ENCODE data around the gene C4orf51. TPM values are rescaled to one million over a fixed set of nuclear protein-coding genes. Genes with fewer than 3 reads are reported as not detected.

Gene C4orf51
- total and polyA plus RNA-seq, 5 donors from 2014 or later = not detected

DNA sequence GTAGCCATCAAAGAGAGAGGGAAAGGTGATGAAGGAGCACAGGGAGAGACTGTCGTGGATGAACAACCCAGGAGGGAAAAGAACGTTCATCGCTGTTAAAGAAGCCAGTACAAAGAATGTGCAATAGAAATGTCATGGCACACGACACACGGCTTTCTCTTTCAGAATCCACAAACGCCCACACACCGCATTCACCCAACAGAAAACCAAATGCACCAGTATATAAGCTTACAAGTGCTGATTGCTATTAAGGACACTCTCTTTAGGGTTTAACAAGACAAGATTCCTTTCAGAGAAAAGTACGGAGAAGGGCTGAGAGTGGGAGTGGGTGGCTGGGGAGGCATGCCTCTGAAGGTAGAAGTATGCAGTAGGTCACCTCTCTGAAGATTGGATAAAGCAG lies 80.2 kb downstream of the C4orf51 start:
- H3K36me3 Mint-ChIP-seq = peaks cover 30% of the 10 kb centered on the region
- ATAC-seq (ENCODE audit: low read depth in 2 of 2) (no peak), DNase-seq (no peak)
- no peaks in the 10 kb centered on the region for H3K4me1 Mint-ChIP-seq
- Histone ChIP-seq H3K36me3 (ENCODE audit: control insufficient read depth, insufficient read depth, low read length) (peaks cover 8% of the 10 kb centered on the region), H3K27ac (ENCODE audit: insufficient read depth, low read length, poor library complexity, severe bottlenecking) (no peak overlapping the region), H3K4me3 (ENCODE audit: low read depth, low read length) (no peak overlapping the region), H3K9me3 (ENCODE audit: control insufficient read depth in 2 of 2, low read length in 2 of 2) (no peaks in the 10 kb centered on the region), H3K27me3 (ENCODE audit: control insufficient read depth, insufficient read depth, low read length) (no peaks in the 10 kb centered on the region), H3K4me1 (ENCODE audit: control insufficient read depth, insufficient read depth, low read length, poor library complexity, severe bottlenecking) (no peaks in the 10 kb centered on the region)
- H3K27ac Mint-ChIP-seq = no peak overlapping the region
- no peaks in the 10 kb centered on the region for H3K27me3 Mint-ChIP-seq
- H3K4me3 Mint-ChIP-seq = no peak overlapping the region
- no peaks in the 10 kb centered on the region for H3K9me3 Mint-ChIP-seq

DNA sequence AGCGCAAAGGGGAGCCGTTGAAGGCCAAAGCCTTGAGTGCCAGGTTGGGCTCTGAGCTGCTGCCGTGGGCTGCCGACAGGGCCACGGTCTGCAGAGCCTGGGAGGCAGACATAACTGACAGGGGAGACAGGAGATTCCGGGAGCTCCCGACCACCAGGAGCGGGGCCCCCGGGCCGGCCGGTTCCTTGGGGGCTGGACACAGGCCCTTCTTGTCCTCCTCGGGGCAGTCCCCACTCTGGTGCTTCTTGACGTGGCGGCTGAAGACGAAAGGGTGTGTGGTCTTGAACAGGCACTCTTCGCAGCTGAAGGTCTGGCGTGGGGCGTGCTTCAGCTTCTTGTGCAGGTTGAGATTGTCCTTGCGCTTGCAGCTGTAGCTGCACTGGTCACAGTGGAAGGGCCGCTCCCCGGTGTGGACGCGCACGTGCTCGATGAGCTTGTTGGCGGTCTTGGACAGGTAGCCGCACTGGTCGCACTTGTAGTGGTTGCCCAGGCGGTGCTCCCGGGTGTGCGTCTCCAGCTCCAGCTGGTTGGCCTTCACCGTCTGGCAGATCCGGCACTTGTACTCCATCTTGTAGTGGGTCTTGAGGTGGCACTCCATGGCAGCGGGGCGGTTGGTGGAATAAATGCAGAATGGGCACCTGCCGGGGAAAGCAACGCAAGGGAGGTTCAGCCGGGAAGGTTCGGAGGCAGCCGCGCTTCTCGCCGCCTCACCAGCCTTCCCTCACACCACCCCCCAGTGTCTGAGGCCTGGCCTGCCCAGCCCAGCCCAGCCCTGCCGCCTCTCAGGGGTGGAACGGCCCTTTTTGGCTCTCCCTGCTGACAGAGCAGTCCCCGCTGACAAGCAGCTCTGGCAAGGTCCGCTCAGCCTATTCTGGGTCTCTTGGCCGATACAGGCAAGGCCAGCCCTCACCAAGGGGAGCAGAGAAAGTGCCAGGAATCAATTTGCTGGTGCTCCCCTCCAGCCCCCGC lies 81.3 kb downstream of the C4orf51 start:
- H3K27me3 Mint-ChIP-seq = no peaks in the 10 kb centered on the region
- H3K4me3 Mint-ChIP-seq = no peak overlapping the region
- Histone ChIP-seq H3K9me3 (ENCODE audit: control insufficient read depth in 2 of 2, low read length in 2 of 2) (no peaks in the 10 kb centered on the region), H3K36me3 (ENCODE audit: control insufficient read depth, insufficient read depth, low read length) (peaks cover 10% of the 10 kb centered on the region), H3K4me3 (ENCODE audit: low read depth, low read length) (no peak overlapping the region), H3K27me3 (ENCODE audit: control insufficient read depth, insufficient read depth, low read length) (no peaks in the 10 kb centered on the region), H3K4me1 (ENCODE audit: control insufficient read depth, insufficient read depth, low read length, poor library complexity, severe bottlenecking) (no peaks in the 10 kb centered on the region), H3K27ac (ENCODE audit: insufficient read depth, low read length, poor library complexity, severe bottlenecking) (no peak overlapping the region)
- DNase-seq (no peak), ATAC-seq (ENCODE audit: low read depth in 2 of 2) (no peak)
- no peaks in the 10 kb centered on the region for H3K4me1 Mint-ChIP-seq
- no peak overlapping the region for H3K27ac Mint-ChIP-seq
- H3K36me3 Mint-ChIP-seq = peaks cover 41% of the 10 kb centered on the region
- no peaks in the 10 kb centered on the region for H3K9me3 Mint-ChIP-seq

DNA sequence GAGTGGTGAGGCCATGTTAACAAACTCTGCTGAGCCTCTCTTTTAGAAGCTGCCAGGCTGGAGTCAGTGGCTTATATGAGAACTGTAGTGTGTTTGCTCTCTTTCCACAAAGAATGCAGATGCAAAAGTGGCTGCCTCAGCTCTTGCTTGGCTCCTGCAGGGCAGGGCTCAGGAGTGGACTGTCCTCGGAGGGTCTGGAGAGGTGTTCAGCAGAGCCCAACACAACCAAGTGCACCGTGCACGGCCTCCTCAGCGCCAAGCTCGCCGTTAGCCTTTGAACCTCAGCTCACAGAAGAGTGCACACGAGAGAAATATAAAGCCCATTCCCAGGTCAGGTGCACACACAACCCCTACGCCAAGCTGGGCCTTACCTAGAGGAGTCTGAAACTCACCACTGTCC lies 82.8 kb downstream of the C4orf51 start:
- Histone ChIP-seq H3K4me3 (ENCODE audit: low read depth, low read length) (no peak overlapping the region), H3K27me3 (ENCODE audit: control insufficient read depth, insufficient read depth, low read length) (no peaks in the 10 kb centered on the region), H3K27ac (ENCODE audit: insufficient read depth, low read length, poor library complexity, severe bottlenecking) (no peak overlapping the region), H3K4me1 (ENCODE audit: control insufficient read depth, insufficient read depth, low read length, poor library complexity, severe bottlenecking) (no peaks in the 10 kb centered on the region), H3K9me3 (ENCODE audit: control insufficient read depth in 2 of 2, low read length in 2 of 2) (no peaks in the 10 kb centered on the region), H3K36me3 (ENCODE audit: control insufficient read depth, insufficient read depth, low read length) (peaks cover 10% of the 10 kb centered on the region)
- Mint-ChIP-seq H3K27ac (no peak overlapping the region), H3K9me3 (peaks cover 0 to 5% (median 0%) of the 10 kb centered on the region in 7 donors), H3K4me1 (no peaks in the 10 kb centered on the region), H3K4me3 (no peak overlapping the region), H3K36me3 (peaks cover 49% of the 10 kb centered on the region), H3K27me3 (no peaks in the 10 kb centered on the region)
- DNase-seq = no peak
- no peak for ATAC-seq (ENCODE audit: low read depth in 2 of 2)

DNA sequence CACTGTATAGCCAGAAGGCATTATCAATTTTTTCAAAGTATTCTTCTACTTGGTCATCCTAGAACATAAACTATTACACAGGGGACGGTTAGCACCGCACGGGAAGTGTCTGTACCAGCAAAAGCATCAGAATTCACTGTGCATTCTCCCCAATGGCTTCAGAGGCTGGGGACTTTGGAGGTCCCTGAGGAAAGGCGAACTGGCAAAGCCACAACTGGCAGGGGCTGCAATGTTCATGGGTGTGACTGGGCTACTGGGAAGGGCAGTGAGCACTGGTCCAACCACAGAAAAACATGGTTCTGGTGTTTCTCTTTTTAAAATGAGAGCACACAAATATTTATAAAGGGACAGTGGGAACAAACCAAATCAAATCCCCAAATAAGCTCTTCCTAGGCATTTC lies 83.5 kb downstream of the C4orf51 start:
- H3K4me1 Mint-ChIP-seq = no peaks in the 10 kb centered on the region
- no peak overlapping the region for H3K27ac Mint-ChIP-seq
- no peak for DNase-seq
- no peak overlapping the region for H3K4me3 Mint-ChIP-seq
- Histone ChIP-seq H3K4me3 (ENCODE audit: low read depth, low read length) (no peak overlapping the region), H3K36me3 (ENCODE audit: control insufficient read depth, insufficient read depth, low read length) (peaks cover 10% of the 10 kb centered on the region), H3K27ac (ENCODE audit: insufficient read depth, low read length, poor library complexity, severe bottlenecking) (no peak overlapping the region), H3K4me1 (ENCODE audit: control insufficient read depth, insufficient read depth, low read length, poor library complexity, severe bottlenecking) (no peaks in the 10 kb centered on the region), H3K27me3 (ENCODE audit: control insufficient read depth, insufficient read depth, low read length) (no peaks in the 10 kb centered on the region), H3K9me3 (ENCODE audit: control insufficient read depth in 2 of 2, low read length in 2 of 2) (no peaks in the 10 kb centered on the region)
- H3K36me3 Mint-ChIP-seq = peaks cover 52% of the 10 kb centered on the region
- H3K9me3 Mint-ChIP-seq = peaks cover 0 to 5% (median 0%) of the 10 kb centered on the region in 7 donors
- H3K27me3 Mint-ChIP-seq = no peaks in the 10 kb centered on the region
- ATAC-seq (ENCODE audit: low read depth in 2 of 2) = no peak

DNA sequence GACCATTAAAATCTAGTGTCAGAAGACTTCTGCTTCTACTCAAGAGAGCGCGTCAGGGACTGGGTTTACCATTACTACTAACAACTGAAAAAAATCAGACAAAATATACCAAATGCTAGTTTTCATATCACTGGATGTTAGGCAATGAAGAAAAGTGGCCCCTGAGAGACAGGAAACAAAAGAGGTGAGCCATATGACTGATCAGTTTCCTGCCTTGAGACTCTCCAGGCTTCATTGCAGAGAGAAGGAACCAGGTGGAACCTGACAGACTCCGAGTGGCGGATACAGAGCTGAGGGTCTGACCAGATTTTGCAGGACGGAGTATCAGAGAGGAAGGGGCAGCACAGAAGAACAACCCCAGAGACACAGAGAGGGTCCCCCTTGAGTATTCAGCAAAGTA lies 86.3 kb downstream of the C4orf51 start:
- H3K9me3 ChIP-seq (ENCODE audit: control insufficient read depth in 2 of 2, low read length in 2 of 2) = no peaks in the 10 kb centered on the region
- H3K27me3 ChIP-seq (ENCODE audit: control insufficient read depth, insufficient read depth, low read length) = no peaks in the 10 kb centered on the region
- no peaks in the 10 kb centered on the region for H3K4me1 Mint-ChIP-seq
- H3K9me3 Mint-ChIP-seq = peaks cover 0 to 5% (median 0%) of the 10 kb centered on the region in 7 donors
- H3K36me3 ChIP-seq (ENCODE audit: control insufficient read depth, insufficient read depth, low read length) = peaks cover 10% of the 10 kb centered on the region
- no peak overlapping the region for H3K4me3 ChIP-seq (ENCODE audit: low read depth, low read length)
- no peak for ATAC-seq (ENCODE audit: low read depth in 2 of 2)
- no peaks in the 10 kb centered on the region for H3K27me3 Mint-ChIP-seq
- H3K4me3 Mint-ChIP-seq = no peak overlapping the region
- H3K27ac Mint-ChIP-seq = no peak overlapping the region
- H3K4me1 ChIP-seq (ENCODE audit: control insufficient read depth, insufficient read depth, low read length, poor library complexity, severe bottlenecking) = no peaks in the 10 kb centered on the region
- DNase-seq = no peak
- H3K36me3 Mint-ChIP-seq = peaks cover 47% of the 10 kb centered on the region
- no peak overlapping the region for H3K27ac ChIP-seq (ENCODE audit: insufficient read depth, low read length, poor library complexity, severe bottlenecking)

DNA sequence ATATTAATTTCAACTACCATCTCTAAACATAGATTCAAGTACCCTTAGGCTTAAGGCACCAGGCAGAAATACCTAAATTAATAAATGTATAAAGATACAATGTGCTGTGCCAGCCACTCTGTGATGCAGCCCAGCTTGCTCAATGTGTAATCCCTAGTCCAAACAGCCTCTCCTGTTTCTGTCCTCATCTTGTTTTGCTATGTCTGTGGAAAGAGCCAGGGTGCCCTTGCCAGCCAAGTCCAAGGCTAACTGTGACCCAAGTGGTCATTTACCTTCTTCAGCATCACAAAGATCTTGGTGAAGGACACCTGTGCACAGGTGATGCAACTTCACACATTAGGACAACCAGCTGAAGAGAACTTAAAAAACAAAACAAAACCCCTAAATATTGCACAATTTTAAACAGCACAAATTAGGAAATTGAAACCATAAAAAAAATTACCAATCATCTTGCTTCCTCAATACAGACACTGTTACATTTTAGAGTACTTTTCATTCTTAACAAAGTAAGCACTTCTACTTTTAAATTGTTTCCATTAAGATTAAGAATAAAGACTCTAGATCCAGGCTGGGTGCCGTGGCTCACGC lies 89.6 kb downstream of the C4orf51 start:
- H3K27me3 ChIP-seq (ENCODE audit: control insufficient read depth, insufficient read depth, low read length) = no peaks in the 10 kb centered on the region
- H3K4me3 ChIP-seq (ENCODE audit: low read depth, low read length) = no peak overlapping the region
- H3K9me3 ChIP-seq (ENCODE audit: control insufficient read depth in 2 of 2, low read length in 2 of 2) = no peaks in the 10 kb centered on the region
- H3K27ac ChIP-seq (ENCODE audit: insufficient read depth, low read length, poor library complexity, severe bottlenecking) = no peak overlapping the region
- peaks cover 6% of the 10 kb centered on the region for H3K36me3 ChIP-seq (ENCODE audit: control insufficient read depth, insufficient read depth, low read length)
- no peaks in the 10 kb centered on the region for H3K27me3 Mint-ChIP-seq
- H3K36me3 Mint-ChIP-seq = peaks cover 50% of the 10 kb centered on the region
- no peaks in the 10 kb centered on the region for H3K4me1 ChIP-seq (ENCODE audit: control insufficient read depth, insufficient read depth, low read length, poor library complexity, severe bottlenecking)
- no peaks in the 10 kb centered on the region for H3K4me1 Mint-ChIP-seq
- no peak overlapping the region for H3K27ac Mint-ChIP-seq
- H3K4me3 Mint-ChIP-seq = no peak overlapping the region
- no peak for DNase-seq
- H3K9me3 Mint-ChIP-seq = peaks cover 0 to 5% (median 0%) of the 10 kb centered on the region in 7 donors
- no peak for ATAC-seq (ENCODE audit: low read depth in 2 of 2)

DNA sequence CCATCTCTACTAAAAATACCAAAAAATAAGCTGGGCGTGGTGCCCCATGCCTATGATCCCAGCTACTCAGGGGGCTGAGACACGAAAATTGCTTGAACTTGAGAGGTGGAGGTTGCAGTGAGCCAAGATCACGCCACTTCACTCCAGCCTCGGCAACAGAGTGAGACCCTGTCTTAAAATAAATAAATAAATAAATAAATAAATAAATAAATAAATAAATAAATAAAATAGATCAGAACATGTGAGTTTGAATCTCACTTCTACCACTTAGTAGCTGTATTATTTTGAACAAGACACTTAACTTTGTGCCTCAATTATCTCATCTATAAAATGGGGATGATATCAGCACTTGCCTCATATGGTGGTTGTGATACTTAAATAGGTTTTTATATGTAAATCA lies 90.2 kb downstream of the C4orf51 start:
- Histone ChIP-seq H3K36me3 (ENCODE audit: control insufficient read depth, insufficient read depth, low read length) (peaks cover 2% of the 10 kb centered on the region), H3K9me3 (ENCODE audit: control insufficient read depth in 2 of 2, low read length in 2 of 2) (no peaks in the 10 kb centered on the region), H3K4me1 (ENCODE audit: control insufficient read depth, insufficient read depth, low read length, poor library complexity, severe bottlenecking) (no peaks in the 10 kb centered on the region), H3K4me3 (ENCODE audit: low read depth, low read length) (no peak overlapping the region), H3K27me3 (ENCODE audit: control insufficient read depth, insufficient read depth, low read length) (no peaks in the 10 kb centered on the region), H3K27ac (ENCODE audit: insufficient read depth, low read length, poor library complexity, severe bottlenecking) (no peak overlapping the region)
- H3K4me1 Mint-ChIP-seq = no peaks in the 10 kb centered on the region
- no peaks in the 10 kb centered on the region for H3K27me3 Mint-ChIP-seq
- ATAC-seq (ENCODE audit: low read depth in 2 of 2) (no peak), DNase-seq (no peak)
- no peak overlapping the region for H3K27ac Mint-ChIP-seq
- peaks cover 45% of the 10 kb centered on the region for H3K36me3 Mint-ChIP-seq
- H3K4me3 Mint-ChIP-seq = no peak overlapping the region
- peaks cover 0 to 5% (median 0%) of the 10 kb centered on the region in 7 donors for H3K9me3 Mint-ChIP-seq
